ENCODE data around the gene GJD3.
A peak's percentile ranks its signal among the peaks of the same experiment; 100 is the strongest.

The GJD3 gene

GRCh38 chr17:40340327-40340726 is 24.2 kb downstream of the GJD3 start:
- DNase-seq (no peak), ATAC-seq (no peak)

- ATAC-seq (no peak), DNase-seq (no peak)
Observed at GRCh38 chr17:40338941-40339649, 25.4 kb downstream of the GJD3 start.

- ATAC-seq (peak; percentile 53), DNase-seq (peak; percentile 39)
Observed at GRCh38 chr17:40338058-40338457, 26.5 kb downstream of the GJD3 start.

- ATAC-seq, result no peak
- no peak for DNase-seq
Observed at GRCh38 chr17:40337351-40337750, 27.2 kb downstream of the GJD3 start.

DNA sequence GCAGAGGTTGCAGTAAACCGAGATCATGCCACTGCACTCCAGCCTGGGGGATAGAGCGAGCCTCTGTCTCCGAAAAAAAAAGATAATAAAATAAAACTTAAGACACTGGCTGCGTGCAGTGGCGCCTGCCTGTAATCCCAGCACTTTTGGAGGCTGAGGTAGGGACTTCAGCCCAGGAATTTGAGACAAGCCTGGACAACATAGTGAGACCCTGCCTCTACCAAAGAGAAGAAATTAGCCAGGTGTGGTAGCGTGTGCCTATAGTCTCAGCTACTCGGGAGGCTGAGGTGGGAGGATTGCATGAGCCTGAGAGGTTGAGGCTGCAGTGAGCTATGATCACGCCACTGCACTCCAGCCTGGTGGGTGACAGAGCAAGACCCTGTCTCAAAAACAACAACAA is 28.9 kb downstream of the GJD3 start:
- no peak for ATAC-seq

DNA sequence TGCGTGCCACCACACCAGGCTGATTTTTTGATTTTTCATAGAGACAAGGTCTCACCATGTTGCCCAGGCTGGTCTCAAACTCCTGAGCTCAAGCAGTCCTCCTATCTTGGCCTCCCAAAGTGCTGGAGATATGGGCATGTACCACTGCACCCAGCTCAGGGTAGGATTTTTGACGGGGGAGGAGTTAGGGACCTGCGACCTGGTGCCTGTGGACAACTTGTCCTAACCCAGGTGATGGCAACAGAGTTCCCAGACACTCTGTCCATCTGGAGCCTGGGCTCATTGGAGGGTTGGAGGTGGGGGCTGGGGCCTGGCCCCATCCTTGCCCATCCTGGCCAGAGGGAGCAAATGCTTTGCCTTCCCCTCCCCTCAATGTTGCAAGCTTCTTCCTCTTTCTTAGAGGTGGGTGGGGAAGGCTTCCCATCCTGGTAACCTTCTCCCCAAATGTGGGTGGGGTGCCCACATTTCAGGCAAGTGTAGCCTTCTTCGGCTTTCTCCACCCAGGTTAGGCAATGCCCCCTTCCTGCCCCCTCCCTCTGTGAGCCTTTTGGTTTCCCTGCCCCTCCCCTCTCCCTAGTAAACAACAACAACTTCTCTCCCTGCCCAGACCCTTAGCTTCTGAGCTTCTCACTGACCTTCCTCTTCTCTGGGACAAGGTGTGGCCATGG is 30.6 kb downstream of the GJD3 start:
- DNase-seq (no peak), ATAC-seq (no peak)

More for the DNA sequence above, 28.9 kb downstream of the GJD3 start:
- no peak for DNase-seq

DNA sequence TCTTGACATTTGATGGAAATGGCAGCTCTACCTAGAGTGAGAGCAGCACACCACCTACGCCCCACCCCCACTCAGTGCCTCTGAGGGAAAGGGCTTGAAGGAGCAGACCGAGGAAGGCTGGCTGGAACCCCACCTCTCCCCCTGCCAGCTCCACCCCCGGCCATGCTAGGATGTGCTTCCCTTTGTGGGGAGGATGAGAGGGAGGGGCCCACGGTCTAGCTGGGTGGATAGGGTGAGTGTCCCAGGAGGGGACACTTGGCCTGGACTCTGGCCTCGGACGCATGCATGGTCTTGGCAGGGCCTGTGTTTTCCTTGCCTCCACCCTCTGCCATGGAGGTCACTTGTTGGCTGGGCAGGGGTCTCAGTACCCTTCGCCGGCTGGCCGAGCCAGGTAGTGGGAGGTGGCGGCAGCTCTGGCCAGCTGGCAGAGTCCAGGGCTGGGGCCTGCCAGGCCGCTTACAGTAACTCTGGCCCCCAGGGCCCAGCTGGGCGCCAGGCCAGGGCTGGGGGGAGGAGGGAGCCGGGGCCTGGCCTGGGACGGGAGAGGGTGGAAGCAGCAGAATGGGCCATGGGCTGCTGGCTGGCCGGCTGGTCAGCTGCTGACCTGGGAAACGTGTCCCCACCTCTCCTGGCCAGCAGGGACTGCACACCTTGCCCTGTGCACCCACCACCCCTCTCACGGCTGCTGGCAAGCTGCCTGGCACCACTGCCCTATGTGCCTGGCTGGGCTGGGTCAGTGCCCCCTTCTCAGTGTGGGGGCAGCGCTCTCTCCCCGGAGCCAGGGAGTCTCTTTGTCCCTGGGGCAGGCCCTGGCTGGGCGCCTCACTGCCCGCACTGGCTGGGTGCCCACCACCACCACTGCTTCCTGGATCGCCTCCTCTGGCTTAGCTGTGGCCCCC is 32.5 kb downstream of the GJD3 start:
- DNase-seq (no peak), ATAC-seq (peak; percentile 19)

DNA sequence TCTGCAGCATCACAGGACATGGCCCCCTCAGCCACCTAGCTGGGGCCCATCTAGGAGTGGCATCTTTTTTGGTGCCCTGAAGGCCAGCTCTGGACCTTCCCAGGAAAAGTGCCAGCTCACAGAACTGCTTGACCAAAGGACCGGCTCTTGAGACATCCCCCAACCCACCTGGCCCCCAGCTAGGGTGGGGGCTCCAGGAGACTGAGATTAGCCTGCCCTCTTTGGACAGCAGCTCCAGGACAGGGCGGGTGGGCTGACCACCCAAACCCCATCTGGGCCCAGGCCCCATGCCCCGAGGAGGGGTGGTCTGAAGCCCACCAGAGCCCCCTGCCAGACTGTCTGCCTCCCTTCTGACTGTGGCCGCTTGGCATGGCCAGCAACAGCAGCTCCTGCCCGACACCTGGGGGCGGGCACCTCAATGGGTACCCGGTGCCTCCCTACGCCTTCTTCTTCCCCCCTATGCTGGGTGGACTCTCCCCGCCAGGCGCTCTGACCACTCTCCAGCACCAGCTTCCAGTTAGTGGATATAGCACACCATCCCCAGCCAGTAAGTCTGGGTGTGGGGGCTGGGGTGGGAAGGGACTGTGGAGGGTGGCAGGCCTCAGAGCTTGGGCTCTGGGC is 33.6 kb downstream of the GJD3 start:
- ATAC-seq (no peak), DNase-seq (no peak)

- DNase-seq (peak; percentile 49), ATAC-seq (peak; percentile 16)
Observed at GRCh38 chr17:40329839-40330794, 34.4 kb downstream of the GJD3 start.

DNA sequence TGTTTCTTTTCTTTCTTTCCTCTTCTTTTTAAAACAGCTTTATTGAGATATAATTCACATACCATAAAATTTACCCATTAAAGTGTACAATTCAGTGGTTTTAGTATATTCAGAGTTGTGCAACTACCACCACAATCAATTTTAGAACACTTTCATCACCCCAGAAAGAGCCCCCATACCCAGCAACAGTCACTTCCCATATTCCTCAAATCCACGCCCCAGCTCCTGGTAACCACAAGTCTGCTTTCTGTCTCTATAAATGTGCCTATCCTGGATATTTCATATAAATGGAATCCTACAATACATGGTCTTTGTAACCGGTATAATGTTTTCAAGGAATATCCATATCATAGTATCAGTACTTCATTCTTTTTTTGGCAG is 36.2 kb downstream of the GJD3 start:
- ATAC-seq (no peak), DNase-seq (no peak)

DNA sequence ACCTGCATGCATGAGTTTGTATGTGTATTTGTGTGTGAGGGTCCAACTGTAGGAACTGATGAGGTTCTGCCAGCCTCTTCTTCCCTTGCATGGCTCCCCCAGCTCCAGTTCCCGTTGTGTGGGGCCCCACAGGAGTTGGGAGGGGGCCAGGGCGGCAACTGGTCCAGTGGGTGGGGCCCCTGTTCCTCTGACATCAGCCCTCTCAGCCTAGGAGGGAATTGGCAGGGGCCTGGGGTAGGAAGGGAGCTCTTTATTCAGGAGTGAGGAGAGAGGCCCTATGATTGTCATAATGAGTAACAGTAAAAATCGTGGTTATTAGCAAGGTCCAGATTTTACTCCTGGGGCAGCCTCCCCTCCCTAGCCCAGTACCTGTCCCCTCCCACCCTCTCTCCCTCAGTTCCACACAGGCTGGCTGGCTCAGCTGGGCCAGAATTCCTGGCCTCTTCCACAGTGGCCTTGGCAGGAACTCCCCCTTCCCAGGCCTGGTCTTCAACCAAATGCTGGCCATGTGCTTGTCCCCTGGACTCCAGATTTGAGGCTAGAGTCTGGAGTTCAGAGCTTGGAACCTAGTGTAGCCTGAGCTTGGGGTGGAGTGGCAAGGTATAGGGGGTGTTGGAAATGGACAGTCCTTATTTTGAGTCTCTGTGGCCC is 36.7 kb downstream of the GJD3 start:
- DNase-seq, result no peak
- ATAC-seq, result no peak

GRCh38 chr17:40327244-40327729 is 37.2 kb downstream of the GJD3 start:
- ATAC-seq (no peak), DNase-seq (no peak)

GRCh38 chr17:40326832-40327199 is 37.7 kb downstream of the GJD3 start:
- ATAC-seq (no peak), DNase-seq (no peak)

DNA sequence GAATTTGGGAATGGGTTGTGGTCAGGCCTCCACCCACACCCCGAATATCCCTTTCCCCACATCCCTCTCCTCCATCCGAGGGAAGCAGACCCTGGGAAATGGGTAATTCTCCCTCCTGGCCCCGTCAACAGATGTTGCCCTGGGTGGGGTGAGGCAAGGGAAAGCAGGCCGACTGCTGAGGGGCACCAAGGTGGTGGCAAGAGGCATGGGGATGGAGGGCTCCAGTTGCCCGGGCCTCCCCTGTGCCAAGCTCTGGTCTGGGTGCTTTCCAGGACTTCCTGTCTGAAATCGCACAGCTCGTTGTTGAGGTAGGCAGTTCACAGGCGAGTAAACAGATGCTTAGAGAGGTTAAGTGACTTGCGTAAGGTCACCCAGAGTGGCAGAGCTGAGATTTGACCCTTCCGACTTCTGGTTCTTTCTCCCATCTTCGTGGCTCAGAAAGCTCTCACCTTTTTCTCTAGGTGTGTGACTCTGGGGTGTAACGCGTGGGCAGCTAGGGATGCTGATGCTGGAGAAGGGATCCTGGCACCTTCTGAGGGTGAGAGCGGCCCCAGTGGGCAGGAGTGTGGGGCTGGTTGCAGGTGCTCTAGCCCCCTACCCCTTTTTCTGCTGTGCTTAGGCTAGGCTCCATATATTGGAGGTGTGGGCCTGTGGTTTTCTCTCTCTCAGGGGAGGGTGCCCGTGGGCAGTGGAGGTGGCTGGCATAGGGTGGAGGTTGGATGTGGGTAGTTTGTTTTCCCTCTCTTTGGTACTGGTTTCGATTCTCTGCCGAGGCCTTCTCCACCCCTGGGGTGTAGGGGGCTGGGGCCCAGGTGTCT is 38.3 kb downstream of the GJD3 start:
- ATAC-seq (no peak), DNase-seq (peak; percentile 56)

GRCh38 chr17:40325156-40326013 is 39.2 kb downstream of the GJD3 start:
- ATAC-seq, result no peak
- DNase-seq, result peak; percentile 48

- ATAC-seq, result peak; percentile 55
- DNase-seq, result peak; percentile 81
Observed at GRCh38 chr17:40323391-40324381, 40.9 kb downstream of the GJD3 start.

Measured in stimulated activated naive CD8-positive, alpha-beta T cell treated with anti-CD3 and anti-CD28 coated beads, Interleukin-15, Interleukin-2, amounts not matched to agents 100 U/mL and 50 U/mL, for 24 hours (primary cell).